Measurements from ENCODE around the gene EIF3I.

Gene EIF3I

DNA sequence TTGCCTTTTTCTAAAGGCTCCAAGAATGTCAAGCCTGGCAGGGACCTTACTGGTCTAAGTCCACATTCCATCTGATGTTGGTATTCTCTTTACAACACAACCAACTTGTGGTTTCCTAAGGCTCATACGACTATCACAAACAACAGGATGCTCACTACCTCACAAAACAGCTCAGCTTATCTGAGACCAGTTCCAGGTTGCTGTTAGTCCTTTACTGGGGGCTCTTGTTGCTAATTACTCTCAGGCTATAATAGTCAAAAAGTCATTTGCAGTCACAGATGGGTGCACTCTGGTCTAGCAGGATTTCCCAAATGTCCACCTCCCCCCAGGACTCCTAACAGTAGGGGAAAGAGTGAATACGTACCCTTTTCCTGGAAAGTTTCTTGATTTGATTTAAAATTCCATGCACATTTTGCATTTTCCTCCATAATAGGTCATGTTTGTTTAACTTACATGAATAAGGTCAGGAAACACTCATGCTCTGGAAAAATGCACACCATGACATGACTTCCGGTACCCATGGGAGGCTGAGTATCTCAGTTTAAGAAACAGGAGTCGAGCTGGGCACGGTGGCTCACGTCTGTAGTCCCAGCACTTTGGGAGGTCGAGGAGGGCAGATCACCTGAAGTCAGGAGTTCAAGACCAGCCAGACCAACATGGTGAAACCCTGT, 44.8 kb downstream of the EIF3I start:
- DNase-seq (ENCODE audit: low spot score): no peak

DNA sequence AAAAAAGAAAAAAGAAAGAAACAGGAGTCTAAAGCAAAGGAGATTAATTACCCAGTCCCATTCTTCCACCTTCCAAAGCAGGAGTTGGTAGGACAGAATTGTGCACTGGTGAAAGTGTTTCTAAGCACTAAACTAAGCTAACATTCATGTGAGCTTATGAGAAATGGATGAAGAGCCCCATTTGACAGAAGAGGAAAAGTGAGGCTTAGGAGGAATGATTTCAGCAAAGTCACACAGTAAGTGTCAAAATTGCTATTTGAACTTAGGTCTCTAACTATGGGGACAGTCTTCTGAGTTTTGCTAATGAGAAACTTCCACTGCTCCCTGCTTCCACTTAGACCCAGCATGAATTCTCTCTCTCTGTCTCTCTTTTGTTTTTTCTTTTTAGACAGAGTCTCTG, 47.5 kb downstream of the EIF3I start:
- DNase-seq (ENCODE audit: low spot score): no peak

DNA sequence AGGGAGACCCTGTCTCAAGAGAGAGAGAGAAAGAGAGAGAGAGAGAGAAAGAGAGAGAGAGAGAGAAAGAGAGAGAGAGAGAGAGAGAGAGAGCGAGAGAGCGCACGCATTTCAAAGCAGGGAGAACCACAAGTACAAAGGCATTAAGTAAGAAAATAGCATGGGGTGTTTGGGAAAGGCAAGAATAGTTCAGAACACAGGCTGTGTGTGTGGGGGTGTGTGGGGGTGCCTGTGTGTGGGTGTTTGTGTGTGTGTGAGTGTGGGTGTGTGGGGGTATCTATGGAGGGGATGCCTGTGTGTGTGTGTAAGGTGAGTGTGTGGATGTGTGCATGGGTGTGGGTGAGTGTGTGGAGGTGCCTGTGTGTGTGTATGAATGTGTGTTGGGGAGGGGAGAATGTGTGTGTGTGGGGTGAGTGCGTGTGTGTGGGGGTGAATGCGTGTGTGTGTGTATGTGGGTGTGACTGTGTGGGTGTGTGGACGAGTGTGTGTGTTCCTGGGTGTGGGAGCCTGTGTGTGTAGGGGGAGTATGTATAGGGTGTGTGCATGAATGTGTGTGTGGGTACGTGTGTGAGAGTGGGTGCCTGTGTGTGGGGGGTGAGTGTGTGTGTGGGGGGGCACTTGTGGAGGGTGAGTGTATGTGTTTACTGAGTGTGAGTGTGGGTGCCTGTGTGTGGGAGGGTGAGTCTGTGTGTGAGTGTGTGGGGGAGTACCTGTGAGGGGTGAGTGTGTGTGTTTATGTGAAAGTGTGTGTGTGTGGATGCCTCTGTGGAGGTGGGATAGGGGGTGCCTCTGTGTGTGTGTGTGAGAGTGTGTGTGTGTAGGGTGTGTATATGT, 50.6 kb downstream of the EIF3I start:
- no peak for DNase-seq (ENCODE audit: low spot score)

DNA sequence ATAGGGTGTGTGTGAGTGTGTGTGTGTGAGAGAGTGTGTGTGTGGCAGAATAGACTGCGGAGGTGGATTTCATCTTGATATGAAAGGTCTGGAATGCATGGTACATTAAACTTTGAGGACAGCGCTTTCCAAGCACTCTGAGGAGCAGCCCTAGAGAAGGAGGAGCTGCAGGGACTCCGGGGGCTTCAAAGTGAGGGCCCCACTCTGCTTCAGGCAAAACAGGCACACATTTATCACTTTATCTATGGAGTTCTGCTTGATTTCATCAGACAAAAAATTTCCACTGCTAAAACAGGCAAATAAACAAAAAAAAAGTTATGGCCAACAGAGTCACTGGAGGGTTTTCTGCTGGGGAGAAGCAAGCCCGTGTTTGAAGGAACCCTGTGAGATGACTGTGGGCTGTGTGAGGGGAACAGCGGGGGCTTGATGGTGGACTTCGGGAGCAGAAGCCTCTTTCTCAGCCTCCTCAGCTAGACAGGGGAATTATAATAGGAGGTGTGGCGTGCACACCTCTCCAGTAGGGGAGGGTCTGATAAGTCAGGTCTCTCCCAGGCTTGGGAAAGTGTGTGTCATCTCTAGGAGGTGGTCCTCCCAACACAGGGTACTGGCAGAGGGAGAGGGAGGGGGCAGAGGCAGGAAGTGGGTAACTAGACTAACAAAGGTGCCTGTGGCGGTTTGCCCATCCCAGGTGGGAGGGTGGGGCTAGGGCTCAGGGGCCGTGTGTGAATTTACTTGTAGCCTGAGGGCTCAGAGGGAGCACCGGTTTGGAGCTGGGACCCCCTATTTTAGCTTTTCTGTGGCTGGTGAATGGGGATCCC, 51.4 kb downstream of the EIF3I start:
- no peak for DNase-seq (ENCODE audit: low spot score)

DNA sequence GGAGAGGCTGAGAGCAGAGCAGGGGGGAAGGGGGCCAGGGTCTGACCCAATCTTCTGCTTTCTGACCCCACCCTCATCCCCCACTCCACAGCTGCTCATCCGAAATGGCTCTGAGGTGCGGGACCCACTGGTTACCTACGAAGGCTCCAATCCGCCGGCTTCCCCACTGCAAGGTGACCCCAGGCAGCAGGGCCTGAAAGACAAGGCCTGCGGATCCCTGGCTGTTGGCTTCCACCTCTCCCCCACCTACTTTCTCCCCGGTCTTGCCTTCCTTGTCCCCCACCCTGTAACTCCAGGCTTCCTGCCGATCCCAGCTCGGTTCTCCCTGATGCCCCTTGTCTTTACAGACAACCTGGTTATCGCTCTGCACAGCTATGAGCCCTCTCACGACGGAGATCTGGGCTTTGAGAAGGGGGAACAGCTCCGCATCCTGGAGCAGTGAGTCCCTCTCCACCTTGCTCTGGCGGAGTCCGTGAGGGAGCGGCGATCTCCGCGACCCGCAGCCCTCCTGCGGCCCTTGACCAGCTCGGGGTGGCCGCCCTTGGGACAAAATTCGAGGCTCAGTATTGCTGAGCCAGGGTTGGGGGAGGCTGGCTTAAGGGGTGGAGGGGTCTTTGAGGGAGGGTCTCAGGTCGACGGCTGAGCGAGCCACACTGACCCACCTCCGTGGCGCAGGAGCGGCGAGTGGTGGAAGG, 52.6 kb downstream of the EIF3I start:
- no peak for DNase-seq (ENCODE audit: low spot score)

DNA sequence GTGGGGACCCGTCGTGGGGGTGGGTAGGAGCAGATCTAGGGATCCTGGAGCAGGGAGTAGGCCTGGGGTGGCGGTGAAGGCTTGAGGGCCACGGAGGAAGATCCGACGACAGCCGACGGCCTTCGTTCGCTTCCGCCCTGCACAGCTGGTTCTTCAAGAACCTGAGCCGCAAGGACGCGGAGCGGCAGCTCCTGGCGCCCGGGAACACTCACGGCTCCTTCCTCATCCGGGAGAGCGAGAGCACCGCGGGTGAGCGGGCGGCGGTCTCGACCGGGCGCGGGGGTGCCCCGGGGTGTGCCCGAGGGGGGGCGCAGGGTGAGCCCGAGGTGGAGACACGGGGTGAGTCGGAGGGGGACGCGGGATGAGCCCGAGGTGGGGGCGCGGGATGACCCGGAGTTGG, 53.2 kb downstream of the EIF3I start:
- DNase-seq (ENCODE audit: low spot score): no peak

DNA sequence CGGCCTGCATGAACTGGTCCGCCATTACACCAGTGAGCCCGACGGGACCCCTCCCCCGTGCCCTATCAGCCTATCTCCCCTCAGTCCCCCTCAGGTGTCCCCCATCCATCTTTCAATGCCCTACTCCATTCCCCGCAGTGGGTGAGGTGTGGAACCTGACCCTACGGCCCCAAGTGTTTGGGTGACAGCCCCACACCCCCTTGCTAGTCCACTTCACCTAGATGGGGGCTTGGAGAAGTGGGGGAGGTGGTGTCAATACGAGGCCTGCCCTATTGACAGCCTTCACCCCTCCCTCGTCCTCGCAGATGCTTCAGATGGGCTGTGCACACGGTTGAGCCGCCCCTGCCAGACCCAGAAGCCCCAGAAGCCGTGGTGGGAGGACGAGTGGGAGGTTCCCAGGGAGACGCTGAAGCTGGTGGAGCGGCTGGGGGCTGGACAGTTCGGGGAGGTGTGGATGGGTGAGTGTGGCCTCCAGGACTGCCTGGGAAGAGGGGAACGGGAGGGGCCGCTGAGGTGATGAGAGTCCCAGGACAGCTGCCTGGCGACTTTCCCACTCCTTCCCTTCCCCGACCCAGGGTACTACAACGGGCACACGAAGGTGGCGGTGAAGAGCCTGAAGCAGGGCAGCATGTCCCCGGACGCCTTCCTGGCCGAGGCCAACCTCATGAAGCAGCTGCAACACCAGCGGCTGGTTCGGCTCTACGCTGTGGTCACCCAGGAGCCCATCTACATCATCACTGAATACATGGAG, 54.0 kb downstream of the EIF3I start:
- DNase-seq (ENCODE audit: low spot score): no peak
